ENCODE data around the gene RGPD8.

GRCh38 chr2:112451317-112451716 is 17.9 kb upstream of the RGPD8 start:
- no peak for TF ChIP-seq CTCF (IDR thresholded peaks at IDR 0.05 in 2 of 3, conservative IDR thresholded peaks at IDR 0.05 in 1 of 3; ENCODE audit: control insufficient read depth in 2 of 3, extremely low read depth in 1 of 3, insufficient read depth in 1 of 3, low read depth in 3 of 3, low read length in 3 of 3)
- TF ChIP-seq PBX3 (IDR thresholded peaks at IDR 0.05; ENCODE audit: insufficient replicate concordance, low read depth, low read length), result no peak
- TF ChIP-seq EZH2 (IDR thresholded peaks at IDR 0.05; ENCODE audit: borderline replicate concordance, control insufficient read depth, low read depth, low read length), result no peak
- no peak for TF ChIP-seq IKZF1 (conservative IDR thresholded peaks at IDR 0.05)

Data from GM12878 (cell line).